Effector memory CD4-positive, alpha-beta T cell (primary cell): ENCODE measurements around the gene SARNP.
A peak's percentile ranks its signal among the peaks of the same experiment; 100 is the strongest.

ENCODE experiments used
- DNase-seq, 3 donors: peaks; one replicate each; pipeline ENCODE4 v3.0.0-alpha.2; 2020
- H3K27ac ChIP-seq: 2 replicates; pipeline ENCODE4 v1.7.0; 2013; ENCODE audit warnings: mild to moderate bottlenecking, low read length, moderate library complexity; ENCODE audit not compliant: insufficient read depth, poor library complexity, severe bottlenecking
- H3K27me3 ChIP-seq: replicated peaks from 2 replicates; pipeline ENCODE4 v1.7.0; 2013; ENCODE audit warnings: mild to moderate bottlenecking, low read length; ENCODE audit not compliant: insufficient read depth, control insufficient read depth, poor library complexity, severe bottlenecking
- H3K36me3 ChIP-seq: 2 replicates; pipeline ENCODE4 v1.7.0; 2013; ENCODE audit warnings: mild to moderate bottlenecking, low read length, moderate library complexity; ENCODE audit not compliant: control insufficient read depth, insufficient read depth
- H3K4me1 ChIP-seq: 2 replicates; pipeline ENCODE4 v1.7.0; 2013; ENCODE audit warnings: low read length, mild to moderate bottlenecking; ENCODE audit not compliant: control insufficient read depth, insufficient read depth, poor library complexity, severe bottlenecking
- H3K4me3 ChIP-seq: 2 replicates; pipeline ENCODE4 v1.7.0; 2013; ENCODE audit warnings: low read length, low read depth, mild to moderate bottlenecking; ENCODE audit not compliant: insufficient read depth, poor library complexity, severe bottlenecking
- H3K9me3 ChIP-seq: 2 replicates; pipeline ENCODE4 v1.7.0; 2013; ENCODE audit warnings: mild to moderate bottlenecking, low read length, moderate library complexity; ENCODE audit not compliant: control insufficient read depth

Gene SARNP

DNA sequence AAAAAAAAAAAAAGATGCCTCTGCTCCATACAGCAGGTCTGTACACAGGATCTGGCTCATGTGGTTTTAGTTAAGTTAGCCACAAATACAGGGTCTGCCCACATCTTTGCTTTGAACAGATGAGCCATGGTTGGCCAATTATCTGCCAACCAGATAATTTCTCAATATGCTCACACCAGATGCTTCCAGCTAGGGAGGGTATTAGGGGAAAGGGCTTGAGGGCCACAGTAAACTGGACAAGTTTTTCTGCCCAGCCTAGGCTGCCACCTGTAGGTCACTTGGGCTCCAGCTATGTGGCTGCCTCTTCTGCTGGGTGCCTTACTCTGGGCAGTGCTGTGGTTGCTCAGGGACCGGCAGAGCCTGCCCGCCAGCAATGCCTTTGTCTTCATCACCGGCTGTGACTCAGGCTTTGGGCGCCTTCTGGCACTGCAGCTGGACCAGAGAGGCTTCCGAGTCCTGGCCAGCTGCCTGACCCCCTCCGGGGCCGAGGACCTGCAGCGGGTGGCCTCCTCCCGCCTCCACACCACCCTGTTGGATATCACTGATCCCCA is 96.6 kb downstream of the SARNP start:
- Histone ChIP-seq H3K4me3 (no peak overlapping the region), H3K36me3 (peaks cover 16% of the 10 kb centered on the region), H3K4me1 (peaks cover 15% of the 10 kb centered on the region), H3K27ac (no peak overlapping the region), H3K9me3 (no peaks in the 10 kb centered on the region), H3K27me3 (no peaks in the 10 kb centered on the region)
- no peak for DNase-seq

- H3K27me3 ChIP-seq = no peaks in the 10 kb centered on the region
- no peaks in the 10 kb centered on the region for H3K9me3 ChIP-seq
- H3K4me3 ChIP-seq = no peak within 1 kb of the TSS
- peaks cover 21% of the 10 kb centered on the region for H3K4me1 ChIP-seq
- H3K27ac ChIP-seq = no peak within 1 kb of the TSS
- H3K36me3 ChIP-seq = peaks cover 16% of the 10 kb centered on the region
- no peak for DNase-seq
These were observed 97.4 kb downstream of the SARNP start, which contains the start of gene RDH5 for GRCh38 chr12:55720071-55720564. Gene RDH5 (plus strand): TSS chr12:55720393. CDS start chr12:55721185, 792 bp downstream.

GRCh38 chr12:55719371-55719770 is 98.2 kb downstream of the SARNP start:
- Histone ChIP-seq H3K4me1 (peaks cover 21% of the 10 kb centered on the region), H3K36me3 (peaks cover 16% of the 10 kb centered on the region), H3K9me3 (no peaks in the 10 kb centered on the region), H3K27ac (no peak overlapping the region), H3K4me3 (no peak overlapping the region), H3K27me3 (no peaks in the 10 kb centered on the region)
- DNase-seq = no peak

GRCh38 chr12:55718624-55719275 is 98.8 kb downstream of the SARNP start:
- DNase-seq = no peak
- Histone ChIP-seq H3K27me3 (no peaks in the 10 kb centered on the region), H3K36me3 (peaks cover 16% of the 10 kb centered on the region), H3K27ac (no peak overlapping the region), H3K4me1 (peaks cover 21% of the 10 kb centered on the region), H3K9me3 (no peaks in the 10 kb centered on the region), H3K4me3 (no peak overlapping the region)

DNA sequence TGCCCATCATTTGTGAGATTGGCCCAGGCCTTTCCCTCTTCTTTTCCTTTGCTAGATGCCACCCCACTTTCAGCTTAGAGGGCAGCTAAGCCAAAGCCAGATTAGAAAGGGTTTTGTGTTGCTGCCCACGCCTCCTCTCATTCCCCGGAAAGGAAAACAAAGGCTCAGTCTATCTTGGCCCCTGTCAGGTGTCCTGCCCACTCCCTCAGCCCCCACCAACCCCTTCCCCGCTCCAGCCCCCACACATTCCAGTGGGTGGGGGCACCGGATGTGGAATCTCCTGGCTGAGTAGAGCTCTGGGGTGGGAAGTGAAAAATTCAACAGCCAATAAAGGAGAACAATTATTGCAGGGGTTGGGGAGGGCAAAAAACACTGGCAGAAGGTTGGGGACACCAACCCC is 99.5 kb downstream of the SARNP start:
- no peak overlapping the region for H3K4me3 ChIP-seq
- peaks cover 21% of the 10 kb centered on the region for H3K4me1 ChIP-seq
- peak overlapping the region; percentile 91 for H3K27ac ChIP-seq

GRCh38 chr12:55717011-55718007 is 100.2 kb downstream of the SARNP start:
- Histone ChIP-seq H3K36me3 (peaks cover 16% of the 10 kb centered on the region), H3K4me3 (peak overlapping the region; percentile 96), H3K4me1 (peaks cover 21% of the 10 kb centered on the region), H3K27me3 (no peaks in the 10 kb centered on the region), H3K9me3 (no peaks in the 10 kb centered on the region), H3K27ac (peak overlapping the region; percentile 91)
- no peak for DNase-seq

More for the DNA sequence above, 99.5 kb downstream of the SARNP start:
- Histone ChIP-seq H3K9me3 (no peaks in the 10 kb centered on the region), H3K36me3 (peaks cover 16% of the 10 kb centered on the region), H3K27me3 (no peaks in the 10 kb centered on the region)
- DNase-seq = no peak

DNA sequence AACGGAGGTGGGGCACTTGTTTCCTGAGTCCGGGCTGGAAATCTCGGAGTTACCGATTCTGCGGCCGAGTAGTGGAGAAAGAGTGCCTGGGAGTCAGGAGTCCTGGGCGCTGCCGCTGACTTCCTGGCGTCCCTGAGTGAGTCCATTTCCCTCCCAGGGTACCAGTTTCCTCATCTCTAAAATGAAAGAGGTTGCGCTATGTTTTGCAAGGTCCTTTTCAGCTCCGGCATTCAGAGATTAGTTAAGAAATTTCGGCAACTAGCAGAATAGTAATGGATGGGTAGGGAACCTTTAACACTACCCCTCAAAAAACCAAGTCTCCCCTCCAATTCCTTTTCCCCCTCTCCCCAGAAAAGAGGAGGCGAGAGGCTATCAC is 101.0 kb downstream of the SARNP start:
- Histone ChIP-seq H3K4me3 (peak overlapping the region; percentile 96), H3K27me3 (no peaks in the 10 kb centered on the region), H3K27ac (peak overlapping the region; percentile 91), H3K4me1 (peaks cover 21% of the 10 kb centered on the region), H3K9me3 (no peaks in the 10 kb centered on the region), H3K36me3 (peaks cover 16% of the 10 kb centered on the region)
- DNase-seq = no peak

- no peaks in the 10 kb centered on the region for H3K27me3 ChIP-seq
- H3K36me3 ChIP-seq = peaks cover 16% of the 10 kb centered on the region
- peak; percentile 87 to 94 (median 88) for DNase-seq
- no peaks in the 10 kb centered on the region for H3K9me3 ChIP-seq
- peak within 1 kb of the TSS; percentile 91 for H3K27ac ChIP-seq
- peaks cover 21% of the 10 kb centered on the region for H3K4me1 ChIP-seq
- H3K4me3 ChIP-seq = peak within 1 kb of the TSS; percentile 96
These were observed 101.5 kb downstream of the SARNP start, which contains the start of gene BLOC1S1 for GRCh38 chr12:55715833-55716581. Gene BLOC1S1 (plus strand): TSS chr12:55716046. CDS start chr12:55716052, 6 bp downstream.

- peak overlapping the region; percentile 96 for H3K4me3 ChIP-seq
- H3K4me1 ChIP-seq = peaks cover 19% of the 10 kb centered on the region
- no peaks in the 10 kb centered on the region for H3K27me3 ChIP-seq
- H3K9me3 ChIP-seq = no peaks in the 10 kb centered on the region
- H3K36me3 ChIP-seq = peaks cover 15% of the 10 kb centered on the region
- peak overlapping the region; percentile 91 for H3K27ac ChIP-seq
- DNase-seq = no peak
These were observed 102.3 kb downstream of the SARNP start for GRCh38 chr12:55715169-55715764.
